Ovary (tissue), 9 donors: ENCODE measurements around the gene SLC13A4. TPM values are rescaled to one million over a fixed set of nuclear protein-coding genes. Genes with fewer than 3 reads are reported as not detected.

ENCODE experiments used
- DNase-seq, 5 donors: peaks; one replicate each; pipeline ENCODE4 v3.0.0-alpha.2; 2019 to 2020
- H3K27ac ChIP-seq, 2 donors: fragments of 200-600 bp; one replicate each; pipeline versions ENCODE4 v1.5.1 to v1.8.0; 2019 to 2022
- H3K27me3 ChIP-seq: fragments of 200-600 bp; one replicate; pipeline ENCODE4 v1.8.0; 2022
- H3K36me3 ChIP-seq: fragments of 200-600 bp; sonication (generic); one replicate; pipeline ENCODE4 v1.5.1; 2019
- H3K4me1 ChIP-seq: one replicate; pipeline ENCODE4 v1.8.1; 2013; ENCODE audit warnings: mild to moderate bottlenecking, moderate library complexity; ENCODE audit not compliant: insufficient read depth
- H3K4me3 ChIP-seq: fragments of 200-600 bp; sonication (generic); one replicate; pipeline ENCODE4 v1.5.1; 2017
- H3K9me3 ChIP-seq, 2 donors: fragments of 200-600 bp in 1 of 2; sonication (generic) in 1 of 2; one replicate each; pipeline versions ENCODE4 v1.5.1 to v1.8.1; 2013 to 2019; ENCODE audit warnings: mild to moderate bottlenecking in 1 of 2, moderate library complexity in 1 of 2
- CTCF ChIP-seq, 3 donors: fragments of 450-650 bp in 2 of 3; fragments of 200-600 bp in 1 of 3; IDR thresholded peaks; one replicate each; pipeline versions ENCODE4 v1.5.1 to v1.8.0; 2016 to 2022; ENCODE audit warnings: antibody characterized with exemption in 3 of 3, mild to moderate bottlenecking in 1 of 3
- EP300 ChIP-seq: sonication (generic); formaldehyde crosslinking; IDR thresholded peaks from one replicate; pipeline ENCODE4 v1.6.1; 2017; ENCODE audit warnings: antibody characterized with exemption
- POLR2A ChIP-seq: fragments of 450-650 bp; IDR thresholded peaks from one replicate; pipeline ENCODE4 v1.6.1; 2017; ENCODE audit warnings: antibody characterized with exemption, mild to moderate bottlenecking, moderate library complexity
- WGBS, 3 donors: extraction: QIAGEN DNeasy Blood & Tissue Kit in 1 of 3; methylation state at CpG; one replicate each; pipeline versions ENCODE4 v1.1.5 to v1.1.7; 2013 to 2017; 5-methylcytosine and 5-hydroxymethylcytosine counted together
- intact Hi-C, 4 donors: fragments of 100-400 bp; cut with DNase I; formaldehyde crosslinking; loops; one replicate each; pipeline versions ENCODE4 v1.11.0 to v1.15.1; 2022 to 2023
- polyA plus RNA-seq, 2 donors: library from polyadenylated mRNA; stranded (reverse); fragments of 200-250 nt in 1 of 2; fragments of 350-450 nt in 1 of 2; fragmentation: Illumina TruSeq in 1 of 2; extraction: RNeasy Lipid Tissue Mini Kit (QIAGEN cat#74804) in 1 of 2; gene quantifications; one replicate each; pipeline ENCODE4 v1.2.3, GENCODE V29; 2013 to 2014
- total RNA-seq, 7 donors: library from RNA; depleted of rRNA in 2 of 7; stranded (reverse); fragments of >200 nt in 2 of 7; fragmentation: NEBNext Ultra II Directional in 3 of 7; extraction: Animal tissue kit (Norgen Biotek cat#: 25700) in 3 of 7; gene quantifications; one replicate each; pipeline versions ENCODE4 v1.1.0 to v1.2.4, GENCODE V29; 2016 to 2023
- donor health status: DM: no; HTN: no; CAD: no; lungs with moderate emphysema.
- donor health status: DM: no; HTN: no; CAD: no.
- donor health status: Bipolar disorder and iron deficiency.
- donor health status: DM: yes; HTN: yes; CAD: no.
- donor health status: DM: no; HTN: no; CAD: no.
- donor health status: DM: yes; HTN: yes; CAD: no.

Gene SLC13A4
- total and polyA plus RNA-seq, 9 donors = 0.07 to 0.57 (median 0.18) TPM; not detected in 6

GRCh38 chr7:135714534-135715009 lies 13.4 kb downstream of the SLC13A4 start:
- Histone ChIP-seq H3K4me3 (no peak overlapping the region), H3K27me3 (no peaks in the 10 kb centered on the region), H3K9me3 (no peaks in the 10 kb centered on the region), H3K27ac (no peak overlapping the region), H3K36me3 (no peaks in the 10 kb centered on the region), H3K4me1 (peaks cover 3% of the 10 kb centered on the region)
- intact Hi-C loops = no loop called here
- WGBS, 3 donors = 78 to 82% (median 80%) methylated on average over 20 of the region's 20 CpGs
- no peak for DNase-seq
- no peak for TF ChIP-seq EP300

- Histone ChIP-seq H3K36me3 (no peaks in the 10 kb centered on the region), H3K27me3 (no peaks in the 10 kb centered on the region), H3K4me3 (no peak overlapping the region), H3K9me3 (no peaks in the 10 kb centered on the region), H3K27ac (no peak overlapping the region), H3K4me1 (peaks cover 3% of the 10 kb centered on the region)
- no peak for DNase-seq
- intact Hi-C loops = no loop called here
- WGBS, 3 donors = 88% methylated on average over 4 of the region's 4 CpGs
- TF ChIP-seq POLR2A (no peak), CTCF (IDR thresholded peaks at IDR 0.05) (no peak), EP300 (no peak)
These were observed 14.0 kb downstream of the SLC13A4 start for GRCh38 chr7:135713836-135714470.

- intact Hi-C loops = no loop called here
- WGBS, 3 donors = 2 to 14% (median 3%) methylated on average over 7 of the region's 7 CpGs
- no peak for TF ChIP-seq POLR2A
- no peak for TF ChIP-seq CTCF (IDR thresholded peaks at IDR 0.05)
- TF ChIP-seq EP300 = no peak
- Histone ChIP-seq H3K9me3 (no peaks in the 10 kb centered on the region), H3K4me1 (peaks cover 3% of the 10 kb centered on the region), H3K27me3 (no peaks in the 10 kb centered on the region), H3K4me3 (no peak overlapping the region), H3K27ac (no peak overlapping the region), H3K36me3 (no peaks in the 10 kb centered on the region)
- DNase-seq = no peak
These were observed 15.2 kb downstream of the SLC13A4 start for GRCh38 chr7:135712796-135713195.

GRCh38 chr7:135712182-135712782 lies 15.7 kb downstream of the SLC13A4 start:
- no peak for DNase-seq
- no peak overlapping the region for H3K27ac ChIP-seq
- WGBS, 3 donors = 53 to 66% (median 58%) methylated on average over 4 of the region's 4 CpGs
- intact Hi-C loops = no loop called here
- no peaks in the 10 kb centered on the region for H3K36me3 ChIP-seq
- no peak for TF ChIP-seq EP300
- TF ChIP-seq POLR2A = no peak
- TF ChIP-seq CTCF (IDR thresholded peaks at IDR 0.05) = no peak
- no peaks in the 10 kb centered on the region for H3K9me3 ChIP-seq
- H3K4me1 ChIP-seq = peaks cover 3% of the 10 kb centered on the region
- no peaks in the 10 kb centered on the region for H3K27me3 ChIP-seq
- no peak overlapping the region for H3K4me3 ChIP-seq

- no peak overlapping the region for H3K4me3 ChIP-seq
- no peaks in the 10 kb centered on the region for H3K27me3 ChIP-seq
- no peak for DNase-seq
- TF ChIP-seq EP300 (no peak), CTCF (IDR thresholded peaks at IDR 0.05) (no peak), POLR2A (no peak)
- H3K9me3 ChIP-seq = no peaks in the 10 kb centered on the region
- no peak overlapping the region for H3K27ac ChIP-seq
- H3K36me3 ChIP-seq = no peaks in the 10 kb centered on the region
- H3K4me1 ChIP-seq = peaks cover 3% of the 10 kb centered on the region
- intact Hi-C loops = no loop called here
- WGBS, 3 donors = 56 to 66% (median 61%) methylated on average over 8 of the region's 8 CpGs
These were observed 16.9 kb downstream of the SLC13A4 start for GRCh38 chr7:135711139-135711469.
